Inflammatory macrophage treated with lipopolysaccharide for 1 hour (primary cell): ENCODE data around the gene C1orf52.

Experiments used
- DNase-seq, 2 donors: peaks; one replicate each; pipeline ENCODE4 v3.0.0-alpha.2; 2020 to 2022

Gene C1orf52

DNA sequence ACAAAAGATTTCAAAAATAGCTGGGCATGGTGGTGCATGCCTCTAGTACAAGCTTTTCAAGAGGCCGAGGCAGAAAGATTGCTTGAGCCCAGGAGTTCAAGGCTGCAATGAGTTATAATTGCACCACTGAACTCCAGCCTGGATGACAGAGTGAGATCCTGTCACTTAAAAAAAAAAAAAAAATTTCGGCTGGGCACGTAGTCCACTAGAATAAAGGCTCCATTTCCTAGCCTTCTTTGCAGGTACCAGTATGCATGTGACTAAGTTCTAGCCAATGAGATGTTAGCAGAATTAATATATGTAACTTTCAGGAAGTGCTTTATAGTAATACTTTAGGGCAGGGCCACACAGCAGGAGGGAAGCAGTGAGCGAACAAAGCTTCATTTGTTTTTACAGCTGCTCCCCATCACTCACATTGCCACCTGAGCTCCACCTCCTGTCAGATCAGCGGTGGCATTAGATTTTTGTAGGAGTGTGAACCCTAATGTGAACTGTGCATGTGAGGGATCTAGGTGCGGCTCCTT, 29.8 kb downstream of the C1orf52 start:
- DNase-seq, result no peak

DNA sequence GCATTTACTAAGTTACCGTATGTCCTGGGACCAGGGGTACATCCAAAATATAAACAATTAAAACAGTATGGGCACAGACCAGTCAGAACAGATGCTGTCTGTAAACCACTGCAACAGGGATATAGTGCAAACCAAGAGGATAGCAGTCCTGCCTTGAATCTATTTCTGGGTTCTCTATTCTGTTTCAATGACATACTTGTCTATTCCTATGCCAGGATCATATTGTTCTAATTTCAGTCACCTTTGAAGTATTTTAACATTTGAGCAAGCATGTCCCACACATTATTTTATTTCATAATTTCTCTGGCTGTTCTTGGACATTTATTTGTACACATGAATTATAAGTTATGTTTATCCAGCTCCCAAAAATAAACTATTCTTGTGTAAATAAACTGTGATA, 30.5 kb downstream of the C1orf52 start:
- no peak for DNase-seq

DNA sequence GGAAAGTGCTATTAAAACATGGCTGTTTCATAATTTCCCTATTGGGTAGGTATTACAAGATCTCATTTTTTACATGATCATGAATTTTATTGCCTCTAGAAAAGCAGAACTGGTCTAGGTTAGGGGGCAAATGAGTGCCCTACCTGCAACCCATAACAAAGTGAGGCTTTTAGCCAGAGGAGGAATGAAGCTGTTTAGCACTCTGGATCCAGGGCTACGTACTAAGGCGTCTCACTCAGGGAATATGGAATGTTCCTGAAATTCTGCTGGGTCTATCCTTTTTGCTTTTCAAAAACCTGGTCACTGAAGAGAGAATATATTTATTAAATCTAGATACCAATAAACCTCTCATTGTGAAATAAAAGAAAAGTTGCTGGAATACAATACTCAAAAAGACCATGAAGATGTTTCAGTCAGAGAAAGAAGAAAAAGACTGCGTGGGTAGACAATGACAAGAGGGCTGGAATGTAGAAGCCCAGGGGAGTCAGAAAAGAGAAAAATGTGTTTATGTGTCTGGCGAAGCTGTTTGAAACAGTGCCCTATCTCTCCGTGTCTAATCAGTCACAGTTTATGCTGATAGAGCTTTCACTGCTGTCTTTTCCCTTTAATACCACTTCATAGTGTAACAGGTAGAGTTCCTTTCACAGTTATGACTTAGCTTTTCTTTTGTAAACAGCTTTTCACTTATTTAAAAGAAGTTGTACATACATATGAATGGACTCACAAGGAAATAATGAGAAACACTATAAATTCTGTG, 33.7 kb downstream of the C1orf52 start:
- DNase-seq, result no peak

GRCh38 chr1:85224734-85225623, 34.5 kb downstream of the C1orf52 start:
- DNase-seq, result no peak

- no peak for DNase-seq
Observed at GRCh38 chr1:85224295-85224694, 35.2 kb downstream of the C1orf52 start.

DNA sequence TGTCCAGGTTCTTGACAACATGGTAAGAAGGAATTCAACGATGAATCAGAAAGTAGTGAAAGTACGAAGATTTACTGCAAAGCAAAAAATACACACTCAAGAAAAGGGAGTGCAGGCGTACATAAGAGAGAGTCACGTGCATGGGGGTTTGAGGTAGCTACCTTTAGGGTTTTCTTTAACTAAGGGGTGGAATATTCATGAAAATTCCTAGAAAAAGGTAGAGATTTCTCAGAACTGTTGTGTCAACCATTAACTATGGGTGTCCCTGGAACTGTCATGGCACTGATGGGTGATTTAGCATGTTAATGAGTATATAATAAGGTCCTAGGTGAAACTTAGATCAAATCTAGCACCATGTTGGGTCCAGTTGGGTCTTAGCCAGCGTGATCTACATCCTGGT, 36.1 kb downstream of the C1orf52 start:
- DNase-seq, result no peak

- no peak for DNase-seq
Observed at GRCh38 chr1:85220756-85221201, 38.7 kb downstream of the C1orf52 start.

DNA sequence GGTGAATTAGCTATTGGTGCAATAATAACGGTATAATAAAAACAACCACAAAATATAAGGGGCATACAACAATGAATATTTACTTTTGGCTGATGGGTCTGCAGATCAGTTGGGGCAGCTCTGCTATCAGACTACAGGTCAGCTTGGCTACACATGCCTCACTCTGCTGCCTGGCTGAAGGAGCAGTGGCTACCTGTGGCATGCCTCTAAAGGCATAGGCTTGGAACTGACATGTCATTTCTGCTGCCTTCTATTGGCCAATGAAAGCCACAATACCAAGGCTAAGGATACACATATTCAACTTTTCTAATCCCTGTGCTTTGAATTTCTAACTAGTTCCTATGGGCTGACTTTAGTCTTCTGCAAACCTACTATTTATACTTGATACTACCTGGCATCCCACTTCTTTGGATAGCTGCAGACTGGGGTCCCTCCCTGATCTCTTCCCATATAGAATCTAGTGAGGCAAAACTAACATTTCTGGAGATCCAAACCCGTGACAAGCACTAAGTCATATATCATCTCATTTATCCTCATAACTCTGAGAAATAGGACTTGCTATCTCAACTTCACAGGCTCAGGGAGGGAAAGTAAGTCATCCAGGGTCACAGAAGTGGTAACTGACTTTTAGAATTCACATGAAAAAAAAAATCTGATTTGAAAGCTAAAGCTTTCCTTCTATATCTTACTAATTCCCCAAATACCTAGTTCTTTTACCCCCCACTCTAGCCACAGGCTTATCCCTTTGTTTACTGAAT, 39.4 kb downstream of the C1orf52 start:
- DNase-seq, result no peak

GRCh38 chr1:85216697-85217096, 42.8 kb downstream of the C1orf52 start:
- no peak for DNase-seq

DNA sequence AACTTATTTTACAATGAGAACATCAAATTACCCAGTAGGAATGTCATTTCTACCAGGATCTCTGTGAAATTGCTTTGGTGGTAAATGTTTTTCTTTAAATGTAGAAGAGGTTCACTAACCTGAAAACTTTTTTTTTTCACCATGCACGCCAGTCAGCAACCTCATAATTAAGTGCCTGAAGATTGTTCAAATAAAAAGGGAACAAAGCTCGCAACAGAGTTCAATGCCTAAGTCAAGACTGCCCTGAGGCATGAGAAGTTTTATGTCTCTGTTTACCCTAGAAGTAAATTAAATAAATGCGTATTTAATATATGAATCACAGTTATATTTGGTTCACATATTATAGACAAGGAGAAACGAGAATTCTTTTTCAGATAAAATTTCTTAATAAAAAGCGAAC, 44.8 kb downstream of the C1orf52 start:
- DNase-seq, result no peak

DNA sequence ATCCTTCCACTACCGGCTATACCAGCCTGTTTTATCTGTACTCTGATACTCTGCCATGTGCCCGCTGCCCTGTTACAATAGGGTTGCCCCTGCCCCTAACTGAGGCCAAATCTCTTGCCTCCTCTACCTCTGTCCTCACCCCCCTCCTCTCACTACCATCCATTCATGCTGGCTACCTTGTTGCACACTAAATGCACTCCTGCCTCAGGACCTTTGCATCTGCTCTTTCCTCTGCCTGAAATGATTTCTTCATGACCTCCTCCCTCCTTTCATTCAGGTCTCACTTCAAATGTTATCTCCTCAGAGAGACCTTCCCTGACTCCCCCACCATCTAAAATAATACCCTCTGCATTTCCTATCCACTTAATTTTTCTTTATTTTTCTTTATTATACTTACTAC, 51.0 kb downstream of the C1orf52 start:
- DNase-seq, result no peak

DNA sequence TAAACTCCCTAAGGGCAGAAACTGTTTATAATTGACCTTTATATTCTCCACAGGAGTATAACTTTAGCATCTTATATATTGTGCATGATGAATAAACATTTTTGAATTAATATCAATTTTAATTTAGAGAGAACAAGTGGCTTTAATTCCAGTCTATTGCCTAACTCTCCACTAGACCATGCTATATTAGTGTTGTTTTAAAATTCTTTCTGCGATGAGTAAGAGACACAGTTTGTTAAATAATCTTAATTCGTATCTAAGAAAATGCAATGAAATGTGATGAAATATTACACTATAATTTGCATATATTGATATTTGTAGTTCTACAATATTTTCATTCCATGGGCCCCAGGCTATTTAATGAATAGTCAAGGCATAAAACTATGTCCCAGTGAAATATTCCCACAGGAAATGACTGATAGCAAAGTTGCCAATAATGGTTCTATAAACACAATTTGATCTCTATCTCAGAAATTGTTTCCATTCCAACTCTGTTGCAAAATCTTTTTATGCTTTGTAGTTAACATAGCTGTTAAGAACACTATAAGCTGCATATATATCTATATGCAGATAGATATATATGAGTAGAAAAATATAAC, 55.8 kb downstream of the C1orf52 start:
- DNase-seq, result no peak

GRCh38 chr1:85202864-85203255, 56.6 kb downstream of the C1orf52 start:
- no peak for DNase-seq

DNA sequence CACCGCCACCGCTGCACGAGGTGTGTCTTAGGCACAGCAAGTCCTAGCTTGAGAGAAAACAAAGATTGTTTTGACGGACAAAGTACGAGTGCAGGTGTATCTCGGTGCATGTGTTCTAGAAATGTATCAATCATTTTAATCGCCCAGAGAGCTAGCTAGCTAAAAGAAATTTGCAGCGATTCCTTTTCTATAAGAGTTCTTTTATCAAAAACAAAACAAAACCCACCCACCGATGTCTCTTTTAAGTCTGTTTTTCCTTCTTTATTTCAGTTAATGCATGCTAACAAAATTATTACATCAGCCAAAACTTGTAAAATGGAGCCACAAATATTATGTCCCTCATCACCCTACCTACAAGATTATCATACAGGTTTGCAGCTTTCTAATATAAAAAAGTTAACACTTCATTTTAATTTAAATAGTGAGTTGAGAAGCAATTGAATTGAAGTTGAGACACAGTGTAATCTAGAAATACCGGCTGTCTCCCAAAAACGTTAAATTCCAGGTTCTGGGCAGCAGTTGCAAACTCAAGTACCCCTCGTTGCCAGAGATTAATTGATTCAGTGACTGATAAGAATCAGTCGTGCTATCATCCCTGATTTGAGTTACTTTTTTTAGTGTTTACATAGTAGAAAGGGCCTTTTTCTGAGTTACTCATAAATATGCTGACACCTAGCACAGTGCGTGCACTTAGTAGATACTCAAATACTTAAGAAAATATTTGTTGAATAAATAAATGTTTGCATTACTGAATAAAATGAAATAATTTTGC, 57.2 kb downstream of the C1orf52 start:
- no peak for DNase-seq

DNA sequence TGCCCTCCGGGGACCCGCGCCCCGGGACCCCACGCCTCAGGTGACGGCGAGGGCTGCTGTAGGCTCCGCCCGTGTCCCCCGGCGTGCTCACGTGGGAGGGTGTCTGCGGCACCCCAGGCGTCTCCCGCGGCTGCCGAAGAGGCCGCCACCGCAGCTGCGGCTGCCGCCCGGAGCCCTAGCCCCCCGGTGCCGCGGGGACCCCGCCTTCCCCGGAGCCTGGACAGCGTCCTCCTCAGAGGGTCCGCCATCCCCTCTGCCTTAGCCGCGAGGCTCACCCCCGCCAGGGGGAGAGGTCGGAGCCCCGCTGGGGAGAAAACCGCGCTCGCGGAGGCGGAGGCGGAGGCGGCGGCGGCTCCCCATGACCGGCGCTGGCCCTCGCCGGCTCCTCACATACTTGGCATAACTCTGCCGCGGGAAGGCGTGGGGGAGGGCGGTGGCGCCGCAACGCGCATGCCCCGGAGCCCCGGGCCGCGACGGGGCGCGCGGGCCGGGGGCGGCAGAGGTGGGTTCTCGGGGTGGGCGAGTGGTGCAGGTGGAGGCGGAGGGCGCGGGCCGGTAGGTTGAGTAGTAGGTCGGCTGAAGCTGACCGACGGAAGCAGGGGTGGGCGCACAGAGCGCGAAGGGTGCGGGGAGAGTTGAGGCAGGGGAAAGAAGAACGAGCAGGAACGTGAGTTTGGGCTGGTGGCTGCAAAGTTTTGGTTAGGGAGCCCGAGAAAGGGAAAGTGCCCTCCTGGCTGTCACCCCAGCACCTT, 57.9 kb downstream of the C1orf52 start:
- DNase-seq, result peak in 1 of 2 donors; percentile 27

- no peak for DNase-seq
Observed at GRCh38 chr1:85200463-85201339, 58.8 kb downstream of the C1orf52 start, which contains the start of gene SYDE2. Gene SYDE2, minus strand, starts transcription at chr1:85201016. Its CDS starts 20 bp downstream, at chr1:85200996.
